Astrocyte (in vitro differentiated cells and primary cell): ENCODE measurements around the gene SPART. TPM values are rescaled to one million over a fixed set of nuclear protein-coding genes. Genes with fewer than 3 reads are reported as not detected.

Source experiments
- DNase-seq: peaks from one replicate; pipeline ENCODE4 v3.0.0-alpha.2; 2010; ENCODE audit warnings: low read depth
- FAIRE-seq: peaks from 2 replicates; lab custom pipeline; 2011; peaks lifted over from hg19 to GRCh38; lab: Jason Lieb, UNC
- H2AFZ ChIP-seq: 2 replicates; pipeline ENCODE4 v1.6.0; 2012; ENCODE audit warnings: low read depth, low read length, inconsistent platforms
- H3K27ac ChIP-seq: 2 replicates; pipeline ENCODE4 v1.5.1; 2011; ENCODE audit warnings: low read depth, low read length, inconsistent platforms
- H3K27me3 ChIP-seq: 2 replicates; pipeline ENCODE4 v1.6.0; 2011; ENCODE audit warnings: low read length, inconsistent platforms; ENCODE audit not compliant: insufficient read depth
- H3K36me3 ChIP-seq: 2 replicates; pipeline ENCODE4 v1.5.1; 2011; ENCODE audit warnings: low read length, inconsistent platforms; ENCODE audit not compliant: insufficient read depth
- H3K4me1 ChIP-seq: 2 replicates; pipeline ENCODE4 v1.5.1; 2011; ENCODE audit warnings: low read length, inconsistent platforms; ENCODE audit not compliant: insufficient read depth
- H3K4me2 ChIP-seq: 2 replicates; pipeline ENCODE4 v1.6.0; 2012; ENCODE audit warnings: low read length, inconsistent platforms
- H3K4me3 ChIP-seq: 2 replicates; pipeline ENCODE4 v1.5.1; 2011; ENCODE audit warnings: low read depth, mild to moderate bottlenecking, low read length, inconsistent platforms; ENCODE audit not compliant: insufficient read depth
- H3K79me2 ChIP-seq: 2 replicates; pipeline ENCODE4 v1.6.0; 2012; ENCODE audit warnings: mild to moderate bottlenecking, low read length, inconsistent platforms; ENCODE audit not compliant: insufficient read depth
- H3K9ac ChIP-seq: 2 replicates; pipeline ENCODE4 v1.6.0; 2012; ENCODE audit warnings: mild to moderate bottlenecking, low read length, inconsistent platforms
- H3K9me3 ChIP-seq: 2 replicates; pipeline ENCODE4 v1.5.1; 2012; ENCODE audit warnings: low read depth, mild to moderate bottlenecking, low read length, inconsistent platforms; ENCODE audit not compliant: insufficient read depth
- H4K20me1 ChIP-seq: 2 replicates; pipeline ENCODE4 v1.6.0; 2012; ENCODE audit warnings: low read length, inconsistent platforms; ENCODE audit not compliant: insufficient read depth
- H3K27ac Mint-ChIP-seq: one replicate; pipeline ENCODE4 v1.8.0; 2021; ENCODE audit warnings: mild to moderate bottlenecking, mixed read lengths; ENCODE audit not compliant: unreplicated experiment
- H3K27me3 Mint-ChIP-seq: one replicate; pipeline ENCODE4 v1.8.0; 2021; ENCODE audit warnings: low read depth, mixed read lengths; ENCODE audit not compliant: unreplicated experiment
- H3K36me3 Mint-ChIP-seq: one replicate; pipeline ENCODE4 v1.8.0; 2021; ENCODE audit warnings: low read depth, mixed read lengths; ENCODE audit not compliant: unreplicated experiment
- H3K4me1 Mint-ChIP-seq: one replicate; pipeline ENCODE4 v1.8.0; 2021; ENCODE audit warnings: low read depth, mixed read lengths; ENCODE audit not compliant: unreplicated experiment
- H3K4me3 Mint-ChIP-seq: one replicate; pipeline ENCODE4 v1.8.0; 2021; ENCODE audit warnings: mild to moderate bottlenecking, moderate library complexity, mixed read lengths; ENCODE audit not compliant: unreplicated experiment
- H3K9me3 Mint-ChIP-seq: one replicate; pipeline ENCODE4 v1.8.0; 2021; ENCODE audit warnings: mild to moderate bottlenecking, mixed read lengths; ENCODE audit not compliant: unreplicated experiment
- EZH2 ChIP-seq: IDR thresholded peaks from 2 replicates; pipeline ENCODE4 v1.6.1; 2012; ENCODE audit warnings: mild to moderate bottlenecking, low read length, inconsistent platforms; ENCODE audit not compliant: insufficient read depth
- total RNA-seq: library from RNA; stranded (reverse); gene quantifications from 2 replicates; pipeline ENCODE4 v1.2.1, GENCODE V29; 2021
- TF ChIP-seq, protein P1 (sequence below): IDR thresholded peaks from 2 replicates; pipeline ENCODE4 v1.5.1; 2011; ENCODE audit warnings: low read depth, mild to moderate bottlenecking, inconsistent platforms, low read length, moderate library complexity; ENCODE audit not compliant: insufficient read depth

Gene SPART
- total RNA-seq, 1 donor from 2014 or later = 50.6 TPM

DNA sequence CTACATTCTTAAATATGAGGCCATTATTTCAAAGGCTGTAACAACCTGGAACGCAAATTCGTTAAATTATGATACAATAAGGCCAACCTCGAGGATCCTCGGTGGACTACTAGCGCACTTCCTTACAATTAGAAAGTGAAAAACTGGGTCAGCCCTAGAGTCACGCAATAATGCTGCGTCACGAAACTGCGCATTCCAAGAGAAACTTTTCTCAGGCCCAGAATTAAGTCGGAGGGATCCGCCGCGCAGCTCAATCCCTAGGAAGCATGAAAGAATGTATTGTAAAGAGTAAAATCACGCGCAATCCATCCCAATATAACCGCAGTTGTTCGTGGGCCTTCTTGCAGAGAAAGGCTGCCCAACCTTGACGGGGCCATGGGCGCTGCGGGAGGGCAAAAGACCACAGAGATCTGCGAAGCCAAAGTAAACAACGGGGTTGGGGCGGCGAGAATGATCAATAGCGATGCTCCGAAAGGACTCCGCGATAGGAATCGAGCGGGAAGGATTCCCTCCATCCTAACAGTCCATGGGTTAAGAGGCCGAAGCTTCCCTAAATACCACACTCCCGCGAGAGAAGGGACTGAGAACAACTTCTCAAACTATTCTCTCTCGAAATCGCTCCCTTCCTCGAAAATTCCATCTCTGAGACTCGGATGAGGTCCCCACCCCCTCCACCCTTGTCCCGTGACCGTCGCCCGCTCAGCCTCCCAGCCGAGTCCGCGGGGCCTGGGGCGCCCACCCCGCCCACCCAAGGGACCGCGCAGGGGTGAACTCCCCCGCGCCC, 564 bp downstream of the SPART start:
- peak; percentile 86 for DNase-seq
- peaks cover 26% of the 10 kb centered on the region for H3K4me1 Mint-ChIP-seq
- no peaks in the 10 kb centered on the region for H3K9me3 Mint-ChIP-seq

DNA sequence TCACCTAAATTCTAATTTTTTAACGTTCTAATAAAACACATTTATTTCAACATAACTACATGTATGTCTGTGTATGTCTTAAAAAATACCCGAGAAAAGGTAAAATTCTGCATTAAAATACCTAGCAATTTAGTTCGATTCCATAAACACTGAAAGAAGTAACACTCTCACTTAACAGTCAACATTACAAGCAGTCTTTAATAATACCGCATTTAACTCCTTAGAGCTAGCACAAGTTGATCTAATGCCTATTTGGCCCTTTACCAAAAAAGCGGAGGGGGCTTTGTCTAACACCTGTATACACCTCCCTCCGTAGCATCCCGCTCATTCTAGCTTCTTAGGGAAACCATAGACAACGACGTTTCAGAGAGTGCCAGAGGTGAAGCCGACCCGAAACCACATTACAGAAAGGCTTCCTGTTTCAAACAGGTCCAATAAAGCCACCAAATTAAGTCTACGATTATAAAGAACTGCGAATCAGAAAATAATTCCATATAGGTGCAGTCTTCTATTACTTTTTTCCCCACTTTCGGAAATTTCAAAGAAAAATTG, 1.2 kb downstream of the SPART start:
- Histone ChIP-seq H3K4me3 (peak overlapping the region; percentile 89), H2AFZ (peak overlapping the region; percentile 92), H4K20me1 (peaks cover 22% of the 10 kb centered on the region), H3K27ac (peak overlapping the region; percentile 98), H3K4me2 (peak overlapping the region; percentile 92), H3K9me3 (no peaks in the 10 kb centered on the region), H3K9ac (peak overlapping the region; percentile 99), H3K27me3 (no peaks in the 10 kb centered on the region), H3K36me3 (no peaks in the 10 kb centered on the region), H3K4me1 (peaks cover 10% of the 10 kb centered on the region), H3K79me2 (peaks cover 55% of the 10 kb centered on the region)
- peak overlapping the region; percentile 99 for H3K27ac Mint-ChIP-seq
- H3K4me3 Mint-ChIP-seq = peak overlapping the region; percentile 96
- H3K36me3 Mint-ChIP-seq = no peaks in the 10 kb centered on the region
- no peaks in the 10 kb centered on the region for H3K9me3 Mint-ChIP-seq
- DNase-seq (no peak), FAIRE-seq (peak; percentile 32)
- TF ChIP-seq, protein P1, sequence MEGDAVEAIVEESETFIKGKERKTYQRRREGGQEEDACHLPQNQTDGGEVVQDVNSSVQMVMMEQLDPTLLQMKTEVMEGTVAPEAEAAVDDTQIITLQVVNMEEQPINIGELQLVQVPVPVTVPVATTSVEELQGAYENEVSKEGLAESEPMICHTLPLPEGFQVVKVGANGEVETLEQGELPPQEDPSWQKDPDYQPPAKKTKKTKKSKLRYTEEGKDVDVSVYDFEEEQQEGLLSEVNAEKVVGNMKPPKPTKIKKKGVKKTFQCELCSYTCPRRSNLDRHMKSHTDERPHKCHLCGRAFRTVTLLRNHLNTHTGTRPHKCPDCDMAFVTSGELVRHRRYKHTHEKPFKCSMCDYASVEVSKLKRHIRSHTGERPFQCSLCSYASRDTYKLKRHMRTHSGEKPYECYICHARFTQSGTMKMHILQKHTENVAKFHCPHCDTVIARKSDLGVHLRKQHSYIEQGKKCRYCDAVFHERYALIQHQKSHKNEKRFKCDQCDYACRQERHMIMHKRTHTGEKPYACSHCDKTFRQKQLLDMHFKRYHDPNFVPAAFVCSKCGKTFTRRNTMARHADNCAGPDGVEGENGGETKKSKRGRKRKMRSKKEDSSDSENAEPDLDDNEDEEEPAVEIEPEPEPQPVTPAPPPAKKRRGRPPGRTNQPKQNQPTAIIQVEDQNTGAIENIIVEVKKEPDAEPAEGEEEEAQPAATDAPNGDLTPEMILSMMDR = no peak
- no peak for TF ChIP-seq EZH2
- H3K4me1 Mint-ChIP-seq = peaks cover 28% of the 10 kb centered on the region
- H3K27me3 Mint-ChIP-seq = no peaks in the 10 kb centered on the region

More for the DNA sequence above, 564 bp downstream of the SPART start:
- Histone ChIP-seq H3K4me3 (peak overlapping the region; percentile 89), H3K27me3 (no peaks in the 10 kb centered on the region), H3K4me2 (peak overlapping the region; percentile 92), H3K79me2 (peaks cover 50% of the 10 kb centered on the region), H3K4me1 (peaks cover 10% of the 10 kb centered on the region), H3K27ac (peak overlapping the region; percentile 98), H3K9me3 (no peaks in the 10 kb centered on the region), H2AFZ (peak overlapping the region; percentile 92), H3K36me3 (no peaks in the 10 kb centered on the region), H3K9ac (peak overlapping the region; percentile 99), H4K20me1 (peaks cover 19% of the 10 kb centered on the region)
- Mint-ChIP-seq H3K36me3 (no peaks in the 10 kb centered on the region), H3K27ac (peak overlapping the region; percentile 99), H3K27me3 (no peaks in the 10 kb centered on the region), H3K4me3 (peak overlapping the region; percentile 96)
- FAIRE-seq = peak; percentile 26
- TF ChIP-seq, protein P1 = no peak
- TF ChIP-seq EZH2 = no peak

DNA sequence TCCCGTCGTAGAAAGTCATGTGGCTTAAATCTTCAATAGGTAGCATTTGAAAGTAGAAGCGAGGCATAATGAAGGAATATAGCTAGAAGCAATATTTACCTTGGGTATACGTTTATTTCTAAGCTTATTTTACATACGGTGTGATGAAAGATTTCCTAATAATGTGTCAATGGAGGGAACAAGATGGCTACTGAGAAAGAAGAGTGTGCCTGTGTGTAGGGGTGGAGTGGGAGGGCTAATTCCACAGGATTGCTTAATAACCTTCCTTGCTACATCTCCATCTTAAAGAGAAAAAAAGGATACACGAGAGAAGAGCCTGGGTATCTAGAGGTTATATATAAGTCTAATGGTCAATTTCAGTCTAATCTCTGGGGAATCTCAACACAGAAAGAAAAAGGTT, 2.0 kb downstream of the SPART start:
- Mint-ChIP-seq H3K36me3 (no peaks in the 10 kb centered on the region), H3K27me3 (no peaks in the 10 kb centered on the region), H3K27ac (peak overlapping the region; percentile 99), H3K4me1 (peaks cover 28% of the 10 kb centered on the region), H3K9me3 (no peaks in the 10 kb centered on the region), H3K4me3 (peak overlapping the region; percentile 96)
- no peak for FAIRE-seq
- DNase-seq = no peak
- H3K9ac ChIP-seq = peak overlapping the region; percentile 99
- peaks cover 62% of the 10 kb centered on the region for H3K79me2 ChIP-seq
- H3K9me3 ChIP-seq = no peaks in the 10 kb centered on the region
- no peaks in the 10 kb centered on the region for H3K27me3 ChIP-seq
- no peaks in the 10 kb centered on the region for H3K36me3 ChIP-seq
- no peak overlapping the region for H2AFZ ChIP-seq
- peak overlapping the region; percentile 89 for H3K4me3 ChIP-seq
- H3K27ac ChIP-seq = peak overlapping the region; percentile 98
- H3K4me2 ChIP-seq = peak overlapping the region; percentile 92
- TF ChIP-seq EZH2 = no peak
- TF ChIP-seq, protein P1 = no peak
- peaks cover 30% of the 10 kb centered on the region for H4K20me1 ChIP-seq
- H3K4me1 ChIP-seq = peaks cover 10% of the 10 kb centered on the region
